Heart right ventricle (tissue), 16 donors: ENCODE measurements around the gene TIAM1. TPM values are rescaled to one million over a fixed set of nuclear protein-coding genes. Genes with fewer than 3 reads are reported as not detected.

Experiments used
- ATAC-seq, 8 donors: fragments of 200-7000 bp; cut with Tn5 transposase; one replicate each; pipeline ENCODE4 v1.9.1; 2020; ENCODE audit warnings: mild to moderate bottlenecking in 8 of 8, moderate library complexity in 8 of 8, moderate number of reproducible peaks in 1 of 8
- DNase-seq, 2 donors: peaks; one replicate each; pipeline ENCODE4 v3.0.0-alpha.2; 2020
- H3K27ac ChIP-seq, 10 donors: fragments of 200-600 bp; sonication (generic) in 2 of 10; one replicate each; pipeline versions ENCODE4 v1.5.0 to v1.8.0; 2020 to 2022; ENCODE audit warnings: mild to moderate bottlenecking in 3 of 10
- H3K27me3 ChIP-seq, 7 donors: fragments of 200-600 bp; one replicate each; pipeline ENCODE4 v1.8.0; 2021 to 2022; ENCODE audit warnings: mild to moderate bottlenecking in 2 of 7
- H3K36me3 ChIP-seq, 9 donors: fragments of 200-600 bp; sonication (generic) in 1 of 9; one replicate each; pipeline versions ENCODE4 v1.5.0 to v1.8.0; 2020 to 2022; ENCODE audit warnings: mild to moderate bottlenecking in 2 of 9
- H3K4me1 ChIP-seq, 9 donors: fragments of 200-600 bp; sonication (generic) in 1 of 9; one replicate each; pipeline versions ENCODE4 v1.5.0 to v1.8.0; 2020 to 2022; ENCODE audit warnings: mild to moderate bottlenecking in 4 of 9
- H3K4me3 ChIP-seq, 10 donors: fragments of 200-600 bp; sonication (generic) in 2 of 10; one replicate each; pipeline versions ENCODE4 v1.5.0 to v1.8.0; 2020 to 2022; ENCODE audit warnings: mild to moderate bottlenecking in 7 of 10, moderate library complexity in 2 of 10
- H3K9me3 ChIP-seq, 11 donors: fragments of 200-600 bp in 10 of 11; sonication (generic) in 2 of 11; one replicate each; pipeline versions ENCODE4 v1.5.0 to v1.8.0; 2013 to 2022; ENCODE audit warnings: mild to moderate bottlenecking in 2 of 11, control low read depth in 1 of 11, moderate library complexity in 1 of 11
- WGBS, 2 donors: extraction: QIAGEN DNeasy Blood & Tissue Kit; methylation state at CpG; one replicate each; pipeline ENCODE4 v1.1.7; 2013; ENCODE audit warnings: inconsistent platforms in 1 of 2; 5-methylcytosine and 5-hydroxymethylcytosine counted together
- intact Hi-C, 10 donors: fragments of 100-400 bp; cut with DNase I; formaldehyde crosslinking; loops; one replicate each; pipeline versions ENCODE4 v1.11.1 to v1.14.2; 2022
- polyA plus RNA-seq, 2 donors: library from polyadenylated mRNA; stranded (reverse); fragments of 200-250 nt; gene quantifications; one replicate each; pipeline ENCODE4 v1.2.3, GENCODE V29; 2013
- total RNA-seq, 10 donors: library from RNA; stranded (reverse); fragmentation: NEBNext Ultra II Directional in 3 of 10; extraction: Animal tissue kit (Norgen Biotek cat#: 25700) in 3 of 10; gene quantifications; one replicate each; pipeline versions ENCODE4 v1.2.1 to v1.2.4, GENCODE V29; 2021 to 2023
- TF ChIP-seq, protein P1 (sequence below), 9 donors: fragments of 200-600 bp; sonication (generic) in 2 of 9; IDR thresholded peaks; one replicate each; pipeline versions ENCODE4 v1.5.0 to v1.8.0; 2021 to 2022; ENCODE audit warnings: antibody characterized with exemption in 9 of 9, mild to moderate bottlenecking in 5 of 9, moderate library complexity in 1 of 9
- donor health status: Arrhythmogenic right ventricular cardiomyopathy.
- donor health status: ischemic (EF 13 %, LVEDD 7.1; RV severe dilation, severe dysfunction).
- donor health status: healthy with polysubstance abuse.
- donor health status: DM: no; HTN: yes; CAD: no.
- donor health status: DM: no; HTN: no; CAD: no.
- donor health status: ischemic (EF 25% LVEDD 6.9; RV normal size, moderate dysfunction).
- donor health status: ischemic (EF 25% LVEDD 5.7; RV mildly dilated, moderate dysfunction).
- donor health status: healthy.
- donor health status: DM: yes; HTN: yes; CAD: no.
- donor health status: Ischemic cardiomyopathy.
- donor health status: ischemic (EF 35%, LVEDD 5.7; RV mildly dilated, moderate dysfunction).
- donor health status: nonischemic (EF 11% LVEDD 7.7; RV severe dilation, severe dysfunction).
- donor health status: DM: yes; HTN: yes; CAD: no.
- donor health status: PGD.
- donor health status: ischemic (EF 29% LVEDD 5.4; RV normal size, mild dysfunction).
- donor health status: nonischemic (EF 23%, LVEDD 6.1; RV moderate dilation, normal function).

Gene TIAM1
- total and polyA plus RNA-seq, 12 donors: 0.97 to 4.5 (median 2.0) TPM

DNA sequence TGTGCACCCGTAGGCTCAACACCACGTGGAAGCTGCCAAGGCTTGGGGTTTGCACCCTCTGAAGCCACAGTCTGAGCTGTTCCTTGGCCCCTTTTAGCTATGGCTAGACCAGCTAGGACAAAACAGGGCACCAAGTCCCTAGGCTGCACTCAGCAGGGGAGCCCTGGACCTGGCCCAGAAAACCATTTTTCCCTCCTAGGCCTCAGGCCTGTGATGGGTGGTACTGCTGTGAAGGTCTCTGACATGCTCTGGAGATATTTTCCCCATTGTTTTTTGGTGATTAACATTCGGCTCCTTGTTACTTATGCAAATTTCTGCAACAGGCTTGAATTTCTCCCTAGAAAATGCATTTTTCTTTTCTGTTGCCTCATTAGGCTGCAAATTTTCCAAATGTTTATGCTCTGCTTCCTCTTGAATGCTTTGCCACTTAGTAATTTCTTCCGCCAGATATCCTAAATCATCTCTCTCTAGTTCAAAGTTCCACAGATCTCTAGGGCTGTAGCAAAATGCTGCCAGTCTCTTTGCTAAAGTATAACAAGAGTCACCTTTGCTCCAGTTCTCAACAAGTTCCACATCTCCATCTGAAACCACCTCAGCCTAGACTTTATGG, 236.8 kb downstream of the TIAM1 start:
- Histone ChIP-seq H3K9me3 (no peaks in the 10 kb centered on the region), H3K27me3 (peaks cover 0 to 11% (median 0%) of the 10 kb centered on the region in 7 donors), H3K4me1 (peaks cover 0 to 31% (median 0%) of the 10 kb centered on the region in 9 donors), H3K4me3 (no peak overlapping the region), H3K27ac (peak overlapping the region in 1 of 10 donors; percentile 75), H3K36me3 (no peaks in the 10 kb centered on the region)
- 88 to 89% methylated on average over 4 of the region's 4 CpGs for WGBS, 2 donors
- TF ChIP-seq, protein P1, sequence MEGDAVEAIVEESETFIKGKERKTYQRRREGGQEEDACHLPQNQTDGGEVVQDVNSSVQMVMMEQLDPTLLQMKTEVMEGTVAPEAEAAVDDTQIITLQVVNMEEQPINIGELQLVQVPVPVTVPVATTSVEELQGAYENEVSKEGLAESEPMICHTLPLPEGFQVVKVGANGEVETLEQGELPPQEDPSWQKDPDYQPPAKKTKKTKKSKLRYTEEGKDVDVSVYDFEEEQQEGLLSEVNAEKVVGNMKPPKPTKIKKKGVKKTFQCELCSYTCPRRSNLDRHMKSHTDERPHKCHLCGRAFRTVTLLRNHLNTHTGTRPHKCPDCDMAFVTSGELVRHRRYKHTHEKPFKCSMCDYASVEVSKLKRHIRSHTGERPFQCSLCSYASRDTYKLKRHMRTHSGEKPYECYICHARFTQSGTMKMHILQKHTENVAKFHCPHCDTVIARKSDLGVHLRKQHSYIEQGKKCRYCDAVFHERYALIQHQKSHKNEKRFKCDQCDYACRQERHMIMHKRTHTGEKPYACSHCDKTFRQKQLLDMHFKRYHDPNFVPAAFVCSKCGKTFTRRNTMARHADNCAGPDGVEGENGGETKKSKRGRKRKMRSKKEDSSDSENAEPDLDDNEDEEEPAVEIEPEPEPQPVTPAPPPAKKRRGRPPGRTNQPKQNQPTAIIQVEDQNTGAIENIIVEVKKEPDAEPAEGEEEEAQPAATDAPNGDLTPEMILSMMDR (IDR thresholded peaks at IDR 0.05): no peak
- DNase-seq (no peak), ATAC-seq (no peak)
- intact Hi-C loops: loop anchor here in 1 of 10 donors (10.0 kb wide), 1 partner anchor 498 kb away; no protein-coding TSS in a partner anchor

DNA sequence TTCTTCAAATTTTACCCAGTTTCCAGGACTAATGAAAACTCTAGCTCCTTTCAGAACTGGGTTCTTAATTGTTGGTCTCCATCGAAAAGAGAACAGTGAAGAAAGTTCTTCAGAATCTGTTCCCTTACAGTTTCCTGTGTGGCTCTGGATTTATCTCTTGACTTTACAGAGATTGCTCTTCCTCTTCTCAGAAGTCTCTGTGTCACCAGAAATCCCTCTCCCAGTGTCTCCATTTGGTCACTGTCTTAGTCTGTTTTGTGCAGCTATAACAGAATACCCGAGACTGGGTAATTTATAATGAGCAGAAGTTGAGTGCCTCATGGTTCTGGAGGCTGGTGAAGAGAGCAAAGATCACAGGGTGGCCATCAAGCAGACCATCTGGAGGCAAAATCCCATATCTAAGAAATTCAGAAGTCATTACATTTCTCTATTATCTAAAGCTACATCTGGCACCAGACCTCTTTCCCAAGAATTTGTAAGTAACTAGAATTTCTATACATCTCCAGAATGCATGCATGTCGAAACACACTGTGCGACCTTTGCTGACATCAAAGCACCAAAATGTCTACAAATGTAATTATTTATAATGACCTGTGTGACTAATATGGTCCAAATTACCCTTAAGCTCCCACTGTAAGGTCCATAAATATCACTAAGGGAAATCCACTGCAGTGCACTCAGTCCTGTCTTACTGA, 240.3 kb downstream of the TIAM1 start:
- H3K9me3 ChIP-seq: no peaks in the 10 kb centered on the region
- DNase-seq (no peak), ATAC-seq (no peak)
- intact Hi-C loops: loop anchor here in 2 of 10 donors (5.0 to 10.0 kb wide), 3 partner anchors 69 to 501 kb away; no protein-coding TSS in a partner anchor
- TF ChIP-seq, protein P1 (IDR thresholded peaks at IDR 0.05): no peak
- peaks cover 0 to 10% (median 8%) of the 10 kb centered on the region in 7 donors for H3K27me3 ChIP-seq
- 86 to 91% methylated on average over 4 of the region's 4 CpGs for WGBS, 2 donors
- no peak overlapping the region for H3K4me3 ChIP-seq
- peaks cover 0 to 27% (median 0%) of the 10 kb centered on the region in 9 donors for H3K4me1 ChIP-seq
- no peak overlapping the region for H3K27ac ChIP-seq
- H3K36me3 ChIP-seq: no peaks in the 10 kb centered on the region

DNA sequence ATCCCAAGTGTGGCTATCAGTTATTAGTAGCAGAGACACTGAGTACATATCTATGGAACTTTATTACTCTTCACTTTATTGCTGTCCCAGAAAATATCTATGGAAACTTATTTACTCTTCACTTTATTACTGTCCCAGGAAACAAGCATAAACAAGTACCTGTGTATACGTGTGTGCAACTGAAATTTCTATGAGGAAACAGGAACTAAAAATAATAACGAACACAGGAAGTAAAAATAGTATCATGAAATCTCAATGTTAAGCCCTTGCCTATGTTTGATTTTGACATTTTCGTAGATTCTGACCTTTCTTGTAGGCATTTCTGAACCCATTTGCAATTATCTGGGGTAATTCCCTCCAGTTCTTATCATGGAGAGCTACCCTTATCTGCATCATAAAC, 240.9 kb downstream of the TIAM1 start:
- intact Hi-C loops: loop anchor here in 2 of 10 donors (5.0 to 10.0 kb wide), 3 partner anchors 69 to 502 kb away; no protein-coding TSS in a partner anchor
- TF ChIP-seq, protein P1 (IDR thresholded peaks at IDR 0.05): no peak
- DNase-seq: no peak
- Histone ChIP-seq H3K36me3 (no peaks in the 10 kb centered on the region), H3K27ac (no peak overlapping the region), H3K27me3 (peaks cover 0 to 10% (median 8%) of the 10 kb centered on the region in 7 donors), H3K4me3 (no peak overlapping the region), H3K9me3 (no peaks in the 10 kb centered on the region), H3K4me1 (peaks cover 0 to 21% (median 0%) of the 10 kb centered on the region in 9 donors)
- 44 to 53% methylated on average over 3 of the region's 3 CpGs for WGBS, 2 donors
- no peak for ATAC-seq

DNA sequence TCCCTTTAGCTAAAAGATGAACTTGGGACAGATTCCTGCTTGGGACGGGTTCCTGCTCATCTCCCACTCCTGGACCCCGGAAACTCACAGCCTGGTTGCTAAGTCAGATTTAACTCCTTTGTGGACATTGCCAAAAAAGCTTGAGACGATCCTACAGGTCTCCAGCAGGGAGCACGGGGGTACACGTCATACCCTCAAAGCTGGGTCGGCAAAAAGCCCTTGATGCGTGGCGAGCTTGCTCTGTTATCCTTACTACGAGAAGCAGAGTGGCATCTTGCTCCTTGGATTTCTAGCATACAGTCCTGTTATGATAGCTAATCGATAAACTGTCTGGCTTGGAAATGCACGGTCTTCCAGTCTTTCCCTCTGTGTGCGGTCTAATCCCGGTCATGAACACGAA, 244.9 kb downstream of the TIAM1 start:
- Histone ChIP-seq H3K36me3 (no peaks in the 10 kb centered on the region), H3K4me3 (no peak overlapping the region), H3K4me1 (peaks cover 0 to 7% (median 0%) of the 10 kb centered on the region in 9 donors), H3K27me3 (peaks cover 0 to 13% (median 8%) of the 10 kb centered on the region in 7 donors), H3K27ac (no peak overlapping the region), H3K9me3 (no peaks in the 10 kb centered on the region)
- WGBS, 2 donors: 67 to 73% methylated on average over 14 of the region's 14 CpGs
- TF ChIP-seq, protein P1 (IDR thresholded peaks at IDR 0.05): no peak
- ATAC-seq: no peak
- intact Hi-C loops: loop anchor here in 9 of 10 donors (2.0 to 10.0 kb wide), 6 partner anchors 82 to 508 kb away; no protein-coding TSS in a partner anchor
- no peak for DNase-seq
